Pons (tissue), 1 donor: Measurements from ENCODE around the gene IQSEC2.

ENCODE experiments used
- DNase-seq: peaks from one replicate; pipeline ENCODE4 v3.0.0-alpha.2; 2016; ENCODE audit warnings: low spot score

The IQSEC2 gene

DNA sequence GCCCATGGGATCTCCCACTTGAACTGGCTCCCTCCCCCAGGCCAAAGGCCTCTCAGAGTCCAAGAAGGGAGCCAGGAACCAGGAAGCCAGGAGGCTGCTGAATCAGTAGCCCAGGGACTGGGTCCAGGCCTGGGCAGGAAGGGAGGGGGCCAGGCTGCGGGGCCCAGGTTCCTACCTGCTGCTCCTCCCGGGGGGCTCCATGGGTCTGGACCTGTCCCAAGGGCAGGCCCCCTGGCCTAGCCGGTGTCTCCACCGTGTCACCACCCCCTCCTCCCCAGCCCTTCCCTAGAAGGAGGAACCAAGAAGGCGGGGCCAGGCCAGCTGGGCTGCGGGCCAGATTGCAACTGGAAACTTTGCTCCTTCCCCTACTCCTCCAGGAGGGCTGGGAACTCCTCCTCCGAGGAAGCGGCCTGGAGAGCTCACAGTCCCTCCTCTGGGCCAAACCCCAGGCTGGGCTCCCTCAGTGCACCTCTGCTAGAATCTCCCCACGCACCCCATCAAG lies at the start of gene IQSEC2:
IQSEC2 (minus strand) TSS at position 264 of the 502 bp plus-strand sequence.
- DNase-seq, result peak; percentile 35

DNA sequence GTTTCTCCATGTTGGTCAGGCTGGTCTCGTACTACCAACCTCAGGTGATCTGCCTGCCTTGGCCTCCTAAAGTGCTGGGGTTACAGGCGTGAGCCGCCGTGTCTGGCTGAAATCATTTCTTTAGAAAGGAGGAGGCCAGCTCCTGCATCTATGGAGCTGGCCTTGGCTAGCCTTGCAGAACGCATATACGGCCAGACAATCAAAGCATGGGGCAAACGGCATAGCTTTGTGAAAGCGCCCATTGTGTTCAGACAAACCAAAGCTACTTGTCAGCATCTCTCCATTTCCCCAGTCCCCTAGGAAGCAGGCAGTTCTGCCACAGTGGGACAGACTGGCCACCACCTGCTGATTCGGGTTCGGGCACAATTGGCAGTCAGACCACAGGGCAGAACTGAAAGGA lies 48.9 kb upstream of the IQSEC2 start:
- DNase-seq, result peak; percentile 73

- DNase-seq, result no peak
Measured at GRCh38 chrX:53324803-53325202, 43.4 kb upstream of the IQSEC2 start.

GRCh38 chrX:53324085-53324484 lies 42.7 kb upstream of the IQSEC2 start:
- DNase-seq, result no peak

- DNase-seq, result no peak
Measured at GRCh38 chrX:53323196-53323595, 41.8 kb upstream of the IQSEC2 start.

DNA sequence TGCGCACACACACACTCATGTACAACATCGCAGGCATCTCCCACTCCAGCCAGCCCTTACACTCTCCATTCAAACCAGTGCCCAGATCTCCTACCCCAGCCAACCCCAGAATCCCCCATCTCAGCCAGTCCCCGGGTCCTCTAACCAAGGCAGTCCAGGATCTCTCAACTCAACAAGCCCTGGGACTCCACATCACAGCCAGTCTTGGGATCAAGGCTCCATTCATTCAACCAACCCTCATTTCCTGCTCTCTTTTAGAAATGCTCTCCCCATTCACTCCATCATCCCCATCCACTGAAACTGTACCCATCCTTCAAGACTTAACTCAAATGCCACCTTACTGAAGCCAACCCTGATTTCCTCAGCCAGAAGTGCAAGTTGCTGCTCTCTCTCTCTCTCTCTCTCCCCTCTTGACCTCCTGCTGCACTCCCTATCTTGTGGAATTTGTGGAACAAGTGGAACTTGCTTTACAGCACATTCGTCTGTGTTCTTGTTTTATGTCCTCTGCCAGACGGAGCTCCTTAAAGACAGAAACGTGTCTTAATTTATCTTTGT lies 40.6 kb upstream of the IQSEC2 start:
- no peak for DNase-seq

GRCh38 chrX:53321230-53321942 lies 40.0 kb upstream of the IQSEC2 start:
- no peak for DNase-seq

- no peak for DNase-seq
Measured at GRCh38 chrX:53320543-53321229, 39.3 kb upstream of the IQSEC2 start.

DNA sequence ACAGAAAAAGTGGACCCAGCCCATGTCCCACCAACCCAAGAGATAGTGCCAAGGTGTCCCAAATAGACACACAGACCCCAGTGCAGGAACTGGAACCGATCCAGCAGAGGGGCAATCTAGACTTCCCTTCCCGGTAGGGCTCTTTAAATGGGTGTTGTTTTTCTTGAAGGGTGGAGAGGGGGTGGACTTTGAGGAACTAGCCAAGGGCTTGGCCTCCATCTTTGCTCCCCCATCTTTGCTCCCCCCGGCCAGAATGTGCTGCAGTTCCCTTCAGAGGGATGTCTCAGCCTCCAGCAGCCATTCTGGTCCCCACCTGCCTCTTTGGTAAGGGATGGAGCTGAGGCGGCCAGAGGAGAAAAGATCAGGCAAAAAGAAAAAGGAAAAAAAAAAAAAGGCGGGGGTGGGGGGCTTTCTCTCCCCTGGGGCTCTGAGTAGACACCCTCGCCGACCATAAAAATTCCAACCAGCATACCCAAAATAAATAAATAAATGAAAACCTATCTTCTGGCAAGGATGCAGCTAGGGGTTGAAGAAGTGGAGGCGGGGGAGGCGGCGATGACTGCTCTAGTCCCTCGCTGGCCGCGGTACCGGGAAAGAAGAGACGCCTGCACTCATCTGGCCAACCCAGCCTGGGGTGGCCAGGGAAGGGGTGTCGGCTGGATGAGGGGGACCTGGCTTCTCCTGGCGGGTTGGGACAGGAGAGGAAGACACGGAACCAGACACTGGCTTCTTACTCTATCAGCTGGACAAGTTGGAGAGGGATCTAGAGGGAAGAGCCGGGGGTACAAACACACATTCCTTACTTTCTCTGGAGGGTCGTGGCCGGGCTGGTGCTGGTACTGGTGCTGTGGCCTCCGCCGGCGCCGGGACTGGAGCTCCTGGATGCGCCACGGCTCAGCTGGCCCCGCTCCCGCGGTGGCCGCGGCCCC lies 38.5 kb upstream of the IQSEC2 start:
- DNase-seq, result no peak

DNA sequence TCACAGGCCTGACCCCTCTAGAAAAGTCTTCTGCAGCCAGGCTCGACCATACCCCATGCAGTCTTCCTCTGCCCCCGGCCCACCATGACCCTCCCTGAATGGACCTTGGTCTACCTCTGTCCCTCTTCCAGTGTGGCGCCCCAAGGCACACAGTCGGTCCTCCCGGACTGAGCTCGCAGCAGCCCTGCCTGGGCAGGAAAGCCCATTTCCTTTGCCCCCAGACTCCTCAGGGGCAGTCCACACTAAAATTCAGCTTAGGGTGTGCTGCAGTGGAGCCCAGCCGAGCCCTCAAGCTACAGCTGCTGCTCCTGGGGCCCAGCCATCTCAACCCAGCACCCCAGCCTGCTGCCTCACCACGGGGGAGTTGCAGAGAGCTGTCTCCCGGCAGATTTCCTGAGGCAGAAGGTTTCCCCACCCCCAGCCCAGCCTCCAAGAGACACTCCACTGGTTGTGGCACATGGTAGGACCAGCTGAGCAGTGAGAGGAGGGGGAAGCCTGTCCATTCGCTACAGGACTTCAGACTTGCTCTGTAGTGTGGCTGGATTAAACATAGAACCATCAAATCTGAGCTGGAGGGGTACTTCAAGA lies 37.5 kb upstream of the IQSEC2 start:
- peak; percentile 11 for DNase-seq

- peak; percentile 48 for DNase-seq
Measured at GRCh38 chrX:53317365-53318069, 36.1 kb upstream of the IQSEC2 start.

GRCh38 chrX:53316860-53317237 lies 35.5 kb upstream of the IQSEC2 start:
- no peak for DNase-seq

- no peak for DNase-seq
Measured at GRCh38 chrX:53316111-53316859, 34.9 kb upstream of the IQSEC2 start.

DNA sequence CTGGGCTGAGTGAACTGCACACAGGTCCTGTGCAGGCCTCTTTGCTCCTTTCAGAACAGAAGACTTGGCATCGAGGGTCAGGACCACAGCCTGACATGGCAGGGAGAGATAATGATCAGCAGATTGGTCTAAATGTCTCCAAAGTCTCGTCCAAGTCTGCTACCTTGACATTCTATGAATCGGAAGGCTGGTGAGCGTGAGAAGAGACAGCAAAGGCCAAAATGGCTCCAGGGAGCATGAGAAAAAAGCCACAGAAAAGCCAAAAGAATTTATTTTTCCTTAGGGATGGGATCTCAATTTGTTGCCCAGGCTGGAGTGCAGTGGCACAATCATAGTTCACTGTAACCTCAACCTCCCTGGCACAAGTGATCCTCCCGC lies 32.3 kb upstream of the IQSEC2 start:
- no peak for DNase-seq

- peak; percentile 60 for DNase-seq
Measured at GRCh38 chrX:53312946-53313727, 31.8 kb upstream of the IQSEC2 start.

GRCh38 chrX:53309837-53310236 lies 28.5 kb upstream of the IQSEC2 start:
- DNase-seq, result no peak

DNA sequence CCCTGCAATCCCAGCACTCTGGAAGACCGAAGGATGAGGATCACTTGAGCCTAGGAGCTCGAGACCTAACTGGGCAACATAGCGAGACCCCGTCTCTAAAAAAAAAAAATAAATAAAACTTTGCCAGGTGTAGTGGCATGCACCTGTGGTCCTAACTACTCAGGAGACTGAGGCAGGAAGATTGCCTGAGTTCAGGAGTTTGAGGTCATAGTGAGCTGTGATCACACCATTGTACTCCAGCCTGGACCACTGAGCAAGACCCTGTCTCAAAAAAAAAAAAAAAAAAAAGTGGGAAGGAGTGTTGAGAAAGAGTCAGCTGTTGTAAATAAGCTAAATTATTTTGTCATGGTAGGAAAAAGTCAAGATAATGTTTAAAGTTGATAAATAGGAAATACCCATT lies 27.5 kb upstream of the IQSEC2 start:
- DNase-seq, result no peak

DNA sequence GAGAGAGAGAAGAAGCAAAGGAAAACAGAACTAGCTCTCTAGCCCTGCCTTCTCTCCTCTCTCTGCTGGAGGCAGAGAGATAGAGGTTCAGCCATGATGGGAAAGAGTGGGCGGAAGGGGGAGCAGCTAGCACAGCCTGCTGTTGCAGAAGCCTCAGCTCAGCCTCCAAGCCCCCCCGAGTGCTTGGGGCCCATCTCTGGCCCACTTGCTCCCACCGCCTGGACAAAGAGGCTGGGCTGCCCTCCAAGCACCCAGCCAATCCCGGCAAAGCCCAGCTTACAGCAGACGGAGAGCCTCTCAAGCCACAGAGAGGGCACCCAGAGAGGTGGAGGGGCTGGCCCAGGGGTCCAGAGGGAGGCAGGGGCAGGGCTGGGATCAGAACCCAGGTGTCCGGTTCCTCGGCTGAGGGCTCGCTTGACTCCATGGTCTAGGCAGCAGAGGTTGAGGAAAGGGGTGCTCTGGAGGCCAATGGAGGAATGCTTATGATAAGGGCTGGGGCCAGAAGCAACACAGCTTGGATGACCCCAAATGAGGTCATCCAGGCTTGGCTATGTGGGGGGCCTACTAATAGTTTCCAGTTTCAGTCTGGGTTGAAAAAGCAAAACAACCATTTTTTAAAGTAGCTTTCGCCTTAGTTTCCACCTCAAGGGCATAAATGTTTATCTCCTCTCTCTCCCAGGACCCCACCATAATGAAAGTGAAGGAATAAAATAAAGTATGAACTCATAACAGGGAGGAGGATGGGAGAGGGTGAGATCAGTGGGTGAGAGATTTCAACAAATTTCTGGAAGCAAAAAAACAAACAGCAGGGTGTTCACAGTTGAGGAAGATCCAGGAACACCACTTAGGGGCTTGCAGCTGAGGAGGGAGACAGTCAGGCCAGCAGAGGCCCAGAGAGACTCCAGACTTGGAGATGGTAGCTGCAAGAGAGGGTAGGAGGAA lies 24.9 kb upstream of the IQSEC2 start:
- DNase-seq, result no peak
